NCI-H1105 treated with DMSO at 0.1 percent for 48 hours (cell line): Measurements from ENCODE around the gene EHD3.

Source experiments
- DNase-seq: peaks from one replicate; lab custom pipeline; 2025; lab: John Stamatoyannopoulos, UW

EHD3 gene

GRCh38 chr2:31237348-31238017, 3.5 kb downstream of the EHD3 start:
- DNase-seq = no peak

- DNase-seq = no peak
Observed at GRCh38 chr2:31238126-31238905, 4.4 kb downstream of the EHD3 start.

- DNase-seq = no peak
Observed at GRCh38 chr2:31238906-31239592, 5.1 kb downstream of the EHD3 start.

GRCh38 chr2:31239593-31240177, 5.7 kb downstream of the EHD3 start:
- no peak for DNase-seq

GRCh38 chr2:31240381-31241365, 6.7 kb downstream of the EHD3 start:
- DNase-seq = no peak

- DNase-seq = no peak
Observed at GRCh38 chr2:31241625-31242270, 7.8 kb downstream of the EHD3 start.

- no peak for DNase-seq
Observed at GRCh38 chr2:31243053-31243452, 9.1 kb downstream of the EHD3 start.

GRCh38 chr2:31244101-31244500, 10.1 kb downstream of the EHD3 start:
- DNase-seq = no peak

GRCh38 chr2:31246184-31246852, 12.4 kb downstream of the EHD3 start:
- no peak for DNase-seq

GRCh38 chr2:31247711-31248110, 13.8 kb downstream of the EHD3 start:
- no peak for DNase-seq

- DNase-seq = no peak
Observed at GRCh38 chr2:31248139-31248538, 14.2 kb downstream of the EHD3 start.

GRCh38 chr2:31249009-31249690, 15.2 kb downstream of the EHD3 start:
- DNase-seq = no peak

GRCh38 chr2:31251018-31251417, 17.1 kb downstream of the EHD3 start:
- no peak for DNase-seq

- no peak for DNase-seq
Observed at GRCh38 chr2:31251851-31252250, 17.9 kb downstream of the EHD3 start.

GRCh38 chr2:31253356-31254131, 19.6 kb downstream of the EHD3 start:
- no peak for DNase-seq

- no peak for DNase-seq
Observed at GRCh38 chr2:31254237-31255203, 20.6 kb downstream of the EHD3 start.

- no peak for DNase-seq
Observed at GRCh38 chr2:31255911-31256571, 22.1 kb downstream of the EHD3 start.
